ENCODE data around the gene WWC2.

WWC2 gene

DNA sequence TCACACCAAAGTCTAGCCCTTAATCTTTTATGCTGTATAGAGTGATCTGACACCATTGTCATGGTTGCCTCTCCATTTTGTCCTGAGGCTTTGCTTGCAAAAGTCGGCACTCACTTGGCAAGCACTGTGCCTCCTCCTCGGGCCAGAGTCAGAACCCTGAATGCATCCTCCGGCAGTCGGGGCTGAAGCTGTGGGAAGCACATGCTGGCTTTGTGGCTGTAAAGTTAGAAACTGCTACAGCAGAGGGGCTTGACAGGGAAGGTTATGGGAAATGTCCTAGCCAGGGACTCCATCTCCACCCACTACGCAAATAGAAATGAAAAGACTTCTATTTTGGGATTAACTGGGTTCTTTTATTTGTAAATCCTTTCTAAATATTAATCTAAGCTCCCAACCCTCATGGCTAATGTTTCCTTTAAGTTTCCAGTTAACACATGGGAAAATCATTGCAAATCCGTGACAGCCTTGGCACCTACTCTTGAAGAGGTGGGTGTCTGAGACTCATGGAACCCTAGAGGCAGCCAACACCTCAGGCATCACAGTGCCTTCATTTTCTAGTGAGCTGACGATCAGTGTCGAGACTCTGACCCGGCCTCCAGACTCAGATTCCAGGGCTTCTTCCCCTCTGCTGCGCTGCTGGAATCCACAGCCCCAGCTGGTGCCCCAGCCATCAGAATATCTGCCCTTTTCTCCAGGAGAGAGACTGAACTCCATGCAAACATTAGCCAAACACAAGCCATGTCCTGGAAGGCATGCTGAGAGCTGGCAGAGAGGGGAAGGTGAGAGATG, 231.1 kb downstream of the WWC2 start:
- DNase-seq (ENCODE audit: low read depth), result no peak

GRCh38 chr4:183330841-183331240, 231.8 kb downstream of the WWC2 start:
- no peak for DNase-seq (ENCODE audit: low read depth)

DNA sequence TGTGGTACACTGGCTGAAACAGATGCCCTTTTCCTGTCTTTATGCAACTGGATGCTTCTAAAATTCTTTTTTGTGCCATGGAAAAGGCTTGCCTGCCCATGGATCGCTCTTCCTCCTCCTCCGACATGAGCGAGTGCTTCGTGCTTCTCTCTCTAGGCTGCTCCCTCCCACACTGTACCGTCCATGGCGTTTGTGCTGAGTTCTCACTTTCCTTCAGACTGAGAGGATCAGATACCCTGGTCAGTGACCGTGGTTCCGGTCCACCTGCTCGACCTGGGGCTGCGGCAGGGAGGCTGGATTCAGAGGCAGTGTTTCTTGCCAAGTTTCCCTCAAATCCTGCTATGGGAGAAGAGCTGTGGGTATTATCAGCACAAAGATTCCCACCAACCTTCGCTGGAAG, 233.4 kb downstream of the WWC2 start:
- no peak for DNase-seq (ENCODE audit: low read depth)

DNA sequence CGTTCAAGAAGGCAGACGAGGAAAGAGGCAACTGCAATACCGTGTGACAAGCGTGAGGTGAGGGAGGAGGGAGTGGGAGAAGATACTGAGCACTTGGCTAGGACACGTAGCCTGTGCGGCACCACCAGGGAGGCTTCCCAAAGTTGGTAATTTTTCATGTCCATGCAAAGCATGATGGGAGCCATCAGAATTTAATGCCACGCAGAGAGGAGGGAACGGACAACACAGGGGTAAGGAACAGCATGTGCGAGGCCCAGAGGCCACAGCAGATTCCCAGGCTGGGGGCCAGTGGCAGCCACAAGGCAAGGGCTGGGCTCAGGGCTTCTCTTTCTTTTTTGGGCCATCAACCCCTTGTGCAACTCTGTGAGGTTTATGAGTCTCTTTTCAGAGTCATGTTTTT, 234.1 kb downstream of the WWC2 start:
- no peak for DNase-seq (ENCODE audit: low read depth)

GRCh38 chr4:183333983-183334382, 234.9 kb downstream of the WWC2 start:
- no peak for DNase-seq (ENCODE audit: low read depth)

- no peak for DNase-seq (ENCODE audit: low read depth)
Measured at GRCh38 chr4:183335369-183335940, 236.4 kb downstream of the WWC2 start.

DNA sequence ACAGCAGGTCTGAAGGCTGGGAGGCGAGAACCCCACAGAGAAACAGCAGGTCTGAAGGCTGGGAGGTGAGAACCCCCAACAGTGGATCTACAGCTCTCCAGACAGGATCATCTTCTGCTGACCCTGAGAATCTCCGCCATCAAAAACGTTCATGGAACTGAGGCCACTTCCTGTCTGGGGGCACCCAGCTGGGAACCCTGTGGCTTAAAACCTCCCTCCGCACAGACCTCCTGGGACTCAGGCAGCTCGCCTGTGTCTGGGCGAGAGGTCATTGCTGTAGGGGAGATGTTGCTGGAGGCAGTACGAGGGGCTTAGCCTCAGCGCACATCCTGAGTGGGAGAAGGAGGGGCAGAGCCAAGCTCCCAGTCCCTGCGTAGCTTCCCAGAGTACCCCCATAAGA, 238.3 kb downstream of the WWC2 start:
- no peak for DNase-seq (ENCODE audit: low read depth)

DNA sequence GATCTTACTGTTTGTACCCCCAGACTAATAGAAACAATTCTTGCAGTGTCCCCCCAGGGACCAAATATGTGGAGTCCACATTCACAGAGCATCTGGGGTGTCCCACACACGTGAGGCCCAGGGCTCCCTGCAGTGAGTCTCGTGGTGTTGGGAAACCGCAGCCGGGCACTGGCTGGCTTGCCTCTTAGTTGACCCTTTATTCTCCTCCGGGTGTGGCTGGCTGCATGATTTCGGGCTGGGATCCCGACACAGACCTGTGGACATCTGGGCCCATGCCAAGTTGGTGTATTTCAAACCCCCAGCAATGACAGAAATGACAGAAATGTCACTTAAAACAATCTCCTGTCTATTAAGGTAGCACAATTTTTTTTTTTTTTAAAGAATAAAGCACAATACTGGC, 238.8 kb downstream of the WWC2 start:
- DNase-seq (ENCODE audit: low read depth), result no peak

GRCh38 chr4:183342541-183343533, 243.8 kb downstream of the WWC2 start:
- no peak for DNase-seq (ENCODE audit: low read depth)

DNA sequence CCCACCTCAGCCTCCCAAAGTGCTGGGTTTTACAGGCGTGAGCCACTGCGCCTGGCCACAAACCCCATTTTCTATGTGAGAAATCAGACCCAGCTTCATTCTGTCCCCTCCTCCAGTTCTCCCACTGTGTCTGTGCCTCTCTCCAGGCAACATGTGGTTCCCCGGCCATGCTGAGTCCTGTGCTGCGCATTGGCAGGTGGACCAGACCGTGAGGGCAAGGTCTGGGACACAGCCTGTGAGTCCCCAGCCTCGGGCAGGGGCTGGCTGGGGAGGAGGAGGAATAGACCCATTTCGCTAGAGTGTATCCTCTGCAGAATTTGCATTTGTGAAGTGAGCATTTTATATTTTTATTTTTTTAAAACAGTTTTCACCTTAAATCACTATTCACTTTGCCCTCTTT, 244.7 kb downstream of the WWC2 start:
- no peak for DNase-seq (ENCODE audit: low read depth)

GRCh38 chr4:183344523-183345255, 245.6 kb downstream of the WWC2 start:
- no peak for DNase-seq (ENCODE audit: low read depth)

- DNase-seq (ENCODE audit: low read depth), result no peak
Measured at GRCh38 chr4:183345261-183345660, 246.2 kb downstream of the WWC2 start.

DNA sequence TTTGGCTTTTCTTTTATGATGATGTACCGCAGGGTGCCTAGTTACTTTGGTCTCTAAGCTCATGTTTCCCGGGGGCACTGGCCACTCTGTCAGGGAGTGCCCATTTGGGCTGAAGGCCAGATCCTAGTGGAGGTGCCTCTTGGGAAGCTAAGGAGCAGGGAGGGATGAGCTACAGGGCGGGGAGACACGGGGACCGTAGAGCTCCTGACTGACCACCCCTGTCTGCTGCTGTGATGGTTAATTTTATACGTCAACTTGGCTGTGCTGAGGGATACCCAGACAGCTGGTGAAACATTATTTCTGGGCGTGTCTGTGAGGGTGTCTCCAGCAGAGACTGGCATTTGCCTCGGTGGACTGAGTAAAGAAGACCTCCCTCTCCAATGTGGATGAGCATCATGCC, 248.1 kb downstream of the WWC2 start:
- no peak for DNase-seq (ENCODE audit: low read depth)

DNA sequence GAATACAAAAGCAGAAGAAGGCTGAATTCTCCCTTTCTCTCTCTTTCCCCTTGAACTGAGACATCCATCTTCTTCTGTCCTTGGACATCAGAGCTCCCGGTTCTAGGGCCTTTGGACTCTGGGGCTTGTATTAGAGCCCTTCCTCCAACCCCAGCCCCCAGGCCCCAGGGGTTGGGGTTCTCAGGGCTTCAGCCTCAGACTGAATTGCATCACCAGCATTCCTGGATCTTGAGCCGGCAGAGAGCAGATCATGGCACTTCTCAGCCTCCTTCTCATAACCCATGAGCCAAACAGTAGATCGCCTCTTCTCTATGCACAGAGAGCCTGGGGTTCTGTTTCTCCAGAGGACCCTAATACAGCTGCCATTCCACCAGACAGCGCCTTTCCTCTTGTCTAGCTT, 248.5 kb downstream of the WWC2 start:
- no peak for DNase-seq (ENCODE audit: low read depth)

GRCh38 chr4:183348136-183348535, 249.1 kb downstream of the WWC2 start:
- DNase-seq (ENCODE audit: low read depth), result no peak

DNA sequence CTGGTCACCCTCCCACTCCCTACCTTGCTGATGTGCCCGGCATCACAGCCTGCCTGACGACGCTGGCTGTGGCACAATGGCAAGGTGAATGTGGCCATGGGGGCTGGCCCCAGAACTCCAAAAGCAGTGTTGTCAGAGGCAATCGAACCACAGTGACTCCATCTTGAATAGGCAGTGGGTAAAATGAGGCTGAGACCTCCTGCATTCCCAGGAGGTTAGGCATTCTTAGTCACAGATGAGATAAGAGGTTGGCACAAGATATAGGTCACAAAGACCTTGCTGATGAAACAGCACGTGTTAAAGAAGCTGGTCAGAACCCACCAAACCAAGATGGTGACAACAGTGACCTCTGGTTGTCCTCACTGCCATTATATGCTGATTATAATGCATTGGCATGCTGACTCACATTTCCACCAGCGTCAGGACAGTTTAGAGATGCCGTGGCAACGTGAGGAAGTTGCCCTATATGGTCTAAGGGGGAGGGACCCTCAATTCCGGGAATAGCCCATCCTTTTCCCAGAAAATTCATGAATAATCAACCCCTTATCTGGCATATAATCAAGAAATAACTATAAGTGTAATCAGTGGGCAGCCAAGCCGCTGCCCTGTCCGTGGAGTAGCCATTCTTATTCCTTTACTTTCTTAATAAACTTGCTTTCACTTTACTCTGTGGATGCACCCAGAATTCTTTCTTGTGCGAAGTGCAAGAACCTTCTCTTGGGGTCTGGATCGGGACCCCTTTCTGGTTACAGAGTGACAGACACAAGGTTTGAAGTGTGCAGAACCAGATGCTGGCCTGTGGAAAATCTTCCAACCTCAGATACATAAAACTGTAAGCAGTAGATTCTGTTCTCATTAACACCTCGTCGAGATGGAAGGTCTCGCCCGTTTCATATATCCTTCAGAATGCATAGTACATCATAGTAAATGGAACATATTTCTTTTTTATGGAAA, 249.9 kb downstream of the WWC2 start:
- no peak for DNase-seq (ENCODE audit: low read depth)

GRCh38 chr4:183349673-183350072, 250.6 kb downstream of the WWC2 start:
- DNase-seq (ENCODE audit: low read depth), result no peak

GRCh38 chr4:183350317-183351071, 251.4 kb downstream of the WWC2 start:
- DNase-seq (ENCODE audit: low read depth), result no peak

- DNase-seq (ENCODE audit: low read depth), result no peak
Measured at GRCh38 chr4:183352546-183352945, 253.5 kb downstream of the WWC2 start.

DNA sequence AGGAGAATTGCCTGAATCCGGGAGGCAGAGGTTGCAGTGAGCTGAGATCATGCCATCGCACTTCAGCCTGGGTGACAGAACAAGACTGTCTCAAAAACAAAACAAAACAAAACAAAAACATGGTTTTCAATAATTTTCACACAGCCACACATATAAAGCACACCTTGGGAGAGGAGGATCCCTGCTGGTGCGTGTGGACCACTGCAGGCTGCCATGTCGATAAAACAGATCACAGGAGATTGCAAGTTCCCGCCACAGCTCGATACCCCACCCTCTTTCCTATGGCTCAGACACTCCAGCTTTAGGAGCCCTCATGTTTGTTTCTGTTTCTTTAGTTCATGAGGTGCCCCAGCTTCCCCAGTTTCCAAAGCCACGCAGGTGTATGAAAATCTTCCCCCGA, 254.5 kb downstream of the WWC2 start:
- DNase-seq (ENCODE audit: low read depth), result no peak
